HL-60 (cell line): ENCODE measurements around the gene EPYC.

ENCODE experiments used
- GABPA ChIP-seq: IDR thresholded peaks from 2 replicates; pipeline ENCODE4 v1.6.1; 2012; ENCODE audit warnings: low read depth
- POLR2AphosphoS5 ChIP-seq: IDR thresholded peaks from 2 replicates; pipeline ENCODE4 v1.6.1; 2012; ENCODE audit warnings: low read depth
- TF ChIP-seq, protein P1 (sequence below): IDR thresholded peaks from one replicate; pipeline ENCODE4 v1.5.1; 2011; ENCODE audit warnings: low read length, control low read depth, inconsistent platforms; ENCODE audit not compliant: insufficient read depth
- TF ChIP-seq, protein P2 (sequence below): IDR thresholded peaks from 2 replicates; pipeline ENCODE4 v1.6.1; 2012; ENCODE audit warnings: low read depth; ENCODE audit not compliant: insufficient replicate concordance

DNA sequence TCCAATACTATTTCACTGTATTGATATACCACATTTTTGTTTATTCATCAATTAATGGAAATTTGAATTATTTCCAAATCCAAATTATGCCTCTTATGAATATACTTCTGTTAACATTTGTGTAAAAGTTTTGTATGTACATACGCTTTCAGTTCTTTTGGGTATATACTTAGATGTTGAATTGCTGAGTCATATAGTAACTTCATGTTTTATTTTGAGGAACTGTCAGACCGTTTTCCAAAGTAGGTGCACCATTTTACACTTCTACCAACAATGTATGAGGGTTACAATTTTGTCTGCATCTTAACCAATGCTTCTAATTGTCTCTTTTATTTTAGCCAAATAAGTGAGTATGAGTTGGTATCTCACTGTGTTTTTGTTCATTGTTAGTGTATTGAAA is 39.6 kb downstream of the EPYC start:
- TF ChIP-seq, protein P1, sequence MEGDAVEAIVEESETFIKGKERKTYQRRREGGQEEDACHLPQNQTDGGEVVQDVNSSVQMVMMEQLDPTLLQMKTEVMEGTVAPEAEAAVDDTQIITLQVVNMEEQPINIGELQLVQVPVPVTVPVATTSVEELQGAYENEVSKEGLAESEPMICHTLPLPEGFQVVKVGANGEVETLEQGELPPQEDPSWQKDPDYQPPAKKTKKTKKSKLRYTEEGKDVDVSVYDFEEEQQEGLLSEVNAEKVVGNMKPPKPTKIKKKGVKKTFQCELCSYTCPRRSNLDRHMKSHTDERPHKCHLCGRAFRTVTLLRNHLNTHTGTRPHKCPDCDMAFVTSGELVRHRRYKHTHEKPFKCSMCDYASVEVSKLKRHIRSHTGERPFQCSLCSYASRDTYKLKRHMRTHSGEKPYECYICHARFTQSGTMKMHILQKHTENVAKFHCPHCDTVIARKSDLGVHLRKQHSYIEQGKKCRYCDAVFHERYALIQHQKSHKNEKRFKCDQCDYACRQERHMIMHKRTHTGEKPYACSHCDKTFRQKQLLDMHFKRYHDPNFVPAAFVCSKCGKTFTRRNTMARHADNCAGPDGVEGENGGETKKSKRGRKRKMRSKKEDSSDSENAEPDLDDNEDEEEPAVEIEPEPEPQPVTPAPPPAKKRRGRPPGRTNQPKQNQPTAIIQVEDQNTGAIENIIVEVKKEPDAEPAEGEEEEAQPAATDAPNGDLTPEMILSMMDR, result no peak
- no peak for TF ChIP-seq POLR2AphosphoS5
- TF ChIP-seq, protein P2, sequence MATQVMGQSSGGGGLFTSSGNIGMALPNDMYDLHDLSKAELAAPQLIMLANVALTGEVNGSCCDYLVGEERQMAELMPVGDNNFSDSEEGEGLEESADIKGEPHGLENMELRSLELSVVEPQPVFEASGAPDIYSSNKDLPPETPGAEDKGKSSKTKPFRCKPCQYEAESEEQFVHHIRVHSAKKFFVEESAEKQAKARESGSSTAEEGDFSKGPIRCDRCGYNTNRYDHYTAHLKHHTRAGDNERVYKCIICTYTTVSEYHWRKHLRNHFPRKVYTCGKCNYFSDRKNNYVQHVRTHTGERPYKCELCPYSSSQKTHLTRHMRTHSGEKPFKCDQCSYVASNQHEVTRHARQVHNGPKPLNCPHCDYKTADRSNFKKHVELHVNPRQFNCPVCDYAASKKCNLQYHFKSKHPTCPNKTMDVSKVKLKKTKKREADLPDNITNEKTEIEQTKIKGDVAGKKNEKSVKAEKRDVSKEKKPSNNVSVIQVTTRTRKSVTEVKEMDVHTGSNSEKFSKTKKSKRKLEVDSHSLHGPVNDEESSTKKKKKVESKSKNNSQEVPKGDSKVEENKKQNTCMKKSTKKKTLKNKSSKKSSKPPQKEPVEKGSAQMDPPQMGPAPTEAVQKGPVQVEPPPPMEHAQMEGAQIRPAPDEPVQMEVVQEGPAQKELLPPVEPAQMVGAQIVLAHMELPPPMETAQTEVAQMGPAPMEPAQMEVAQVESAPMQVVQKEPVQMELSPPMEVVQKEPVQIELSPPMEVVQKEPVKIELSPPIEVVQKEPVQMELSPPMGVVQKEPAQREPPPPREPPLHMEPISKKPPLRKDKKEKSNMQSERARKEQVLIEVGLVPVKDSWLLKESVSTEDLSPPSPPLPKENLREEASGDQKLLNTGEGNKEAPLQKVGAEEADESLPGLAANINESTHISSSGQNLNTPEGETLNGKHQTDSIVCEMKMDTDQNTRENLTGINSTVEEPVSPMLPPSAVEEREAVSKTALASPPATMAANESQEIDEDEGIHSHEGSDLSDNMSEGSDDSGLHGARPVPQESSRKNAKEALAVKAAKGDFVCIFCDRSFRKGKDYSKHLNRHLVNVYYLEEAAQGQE, result no peak
- TF ChIP-seq GABPA, result no peak
